Smooth muscle cell (in vitro differentiated cells): ENCODE results near the gene GFRA4. TPM values are rescaled to one million over a fixed set of nuclear protein-coding genes. Genes with fewer than 3 reads are reported as not detected.

Source experiments
- DNase-seq: peaks from one replicate; lab custom pipeline; 2025; ENCODE audit not compliant: unreplicated experiment; lab: John Stamatoyannopoulos, UW
- H2AFZ ChIP-seq: fragments of 200-600 bp; sonication (generic); 2 replicates; pipeline ENCODE4 v1.6.0; 2016; ENCODE audit warnings: antibody characterized with exemption, low read depth, mild to moderate bottlenecking
- H3F3A ChIP-seq: fragments of 200-600 bp; sonication (generic); 2 replicates; pipeline ENCODE4 v1.6.0; 2017; ENCODE audit warnings: antibody characterized with exemption, low read depth
- H3K27ac ChIP-seq: fragments of 200-600 bp; sonication (generic); 2 replicates; pipeline ENCODE4 v1.5.1; 2016; ENCODE audit warnings: low read depth, mild to moderate bottlenecking
- H3K27me3 ChIP-seq: fragments of 200-600 bp; sonication (generic); 2 replicates; pipeline ENCODE4 v1.6.1; 2016; ENCODE audit warnings: low read depth, mild to moderate bottlenecking
- H3K36me3 ChIP-seq: fragments of 200-600 bp; sonication (generic); 2 replicates; pipeline ENCODE4 v1.5.1; 2016; ENCODE audit warnings: low read depth
- H3K4me1 ChIP-seq: fragments of 200-600 bp; sonication (generic); 2 replicates; pipeline ENCODE4 v1.5.1; 2016; ENCODE audit warnings: low read depth
- H3K4me2 ChIP-seq: fragments of 200-600 bp; sonication (generic); 2 replicates; pipeline ENCODE4 v1.6.0; 2016; ENCODE audit warnings: mild to moderate bottlenecking
- H3K4me3 ChIP-seq: fragments of 200-600 bp; sonication (generic); 2 replicates; pipeline ENCODE4 v1.5.1; 2016; ENCODE audit warnings: mild to moderate bottlenecking
- H3K79me2 ChIP-seq: fragments of 200-600 bp; sonication (generic); 2 replicates; pipeline ENCODE4 v1.6.0; 2016; ENCODE audit warnings: low read depth, mild to moderate bottlenecking
- H3K9ac ChIP-seq: fragments of 200-600 bp; sonication (generic); 2 replicates; pipeline ENCODE4 v1.6.0; 2016; ENCODE audit warnings: low read depth
- H3K9me3 ChIP-seq: fragments of 200-600 bp; sonication (generic); replicated peaks from 2 replicates; pipeline ENCODE4 v1.5.1; 2016; ENCODE audit warnings: low read depth
- H4K20me1 ChIP-seq: fragments of 200-600 bp; sonication (generic); 2 replicates; pipeline ENCODE4 v1.6.0; 2016; ENCODE audit warnings: low read depth
- CTCF ChIP-seq: fragments of 200-600 bp; sonication (generic); IDR thresholded peaks from 2 replicates; pipeline ENCODE4 v1.5.1; 2017; ENCODE audit warnings: borderline replicate concordance, mild to moderate bottlenecking, antibody characterized with exemption; ENCODE audit not compliant: insufficient read depth, poor library complexity, severe bottlenecking
- WGBS: methylation state at CpG from one replicate; pipeline ENCODE4 v1.1.7; 2016; ENCODE audit warnings: low lambda C conversion rate; 5-methylcytosine and 5-hydroxymethylcytosine counted together
- polyA plus RNA-seq: library from polyadenylated mRNA; unstranded; fragments of >200 nt; fragmentation: Nextera tagmentation; extraction: Ambion mirVana; gene quantifications from 2 replicates; pipeline ENCODE4 v1.2.1, GENCODE V29; 2016
- total RNA-seq: library from RNA; depleted of rRNA; stranded (reverse); fragments of >200 nt; gene quantifications from 2 replicates; pipeline ENCODE4 v1.2.3, GENCODE V29; 2014

GFRA4 gene
- total RNA-seq (not detected in 2 replicates), polyA plus RNA-seq (not detected in 2 replicates)

GRCh38 chr20:3663031-3663701, at the start of gene GFRA4:
Gene GFRA4 (minus strand): TSS chr20:3663399. CDS start chr20:3663399, 0 bp downstream.
- no peaks in the 10 kb centered on the region for H3K4me1 ChIP-seq
- H3K27ac ChIP-seq: no peak within 1 kb of the TSS
- H3K36me3 ChIP-seq: no peaks in the 10 kb centered on the region
- 62% methylated on average over 19 of the region's 19 CpGs for WGBS
- H3K4me2 ChIP-seq: no peak within 1 kb of the TSS
- DNase-seq: no peak
- H4K20me1 ChIP-seq: no peaks in the 10 kb centered on the region
- no peaks in the 10 kb centered on the region for H3K9me3 ChIP-seq
- peaks cover 36% of the 10 kb centered on the region for H3K27me3 ChIP-seq
- no peaks in the 10 kb centered on the region for H3F3A ChIP-seq
- H3K9ac ChIP-seq: no peak within 1 kb of the TSS
- TF ChIP-seq CTCF: no peak
- no peak within 1 kb of the TSS for H2AFZ ChIP-seq
- no peak within 1 kb of the TSS for H3K4me3 ChIP-seq
- H3K79me2 ChIP-seq: no peaks in the 10 kb centered on the region

GRCh38 chr20:3712279-3712873, 49.2 kb upstream of the GFRA4 start, which contains the start of gene SIGLEC1:
Gene SIGLEC1 (minus strand): TSS chr20:3712600. CDS start chr20:3707128, 5,472 bp downstream.
- no peak within 1 kb of the TSS for H3K27ac ChIP-seq
- H3K9me3 ChIP-seq: no peaks in the 10 kb centered on the region
- no peaks in the 10 kb centered on the region for H3K27me3 ChIP-seq
- H3K79me2 ChIP-seq: no peaks in the 10 kb centered on the region
- H2AFZ ChIP-seq: no peak within 1 kb of the TSS
- no peak for DNase-seq
- H3K4me2 ChIP-seq: no peak within 1 kb of the TSS
- no peak within 1 kb of the TSS for H3K4me3 ChIP-seq
- WGBS: 89% methylated on average over 13 of the region's 15 CpGs
- H3K36me3 ChIP-seq: no peaks in the 10 kb centered on the region
- no peaks in the 10 kb centered on the region for H3K4me1 ChIP-seq
- H3F3A ChIP-seq: no peaks in the 10 kb centered on the region
- TF ChIP-seq CTCF: no peak
- no peak within 1 kb of the TSS for H3K9ac ChIP-seq
- no peaks in the 10 kb centered on the region for H4K20me1 ChIP-seq

- Histone ChIP-seq H3F3A (no peaks in the 10 kb centered on the region), H3K9ac (no peak overlapping the region)
- 92% methylated on average over 4 of the region's 4 CpGs for WGBS
Measured at GRCh38 chr20:3711484-3711941, 48.3 kb upstream of the GFRA4 start.

More at GRCh38 chr20:3711484-3711941, 48.3 kb upstream of the GFRA4 start:
- Histone ChIP-seq H3K36me3 (no peaks in the 10 kb centered on the region), H4K20me1 (no peaks in the 10 kb centered on the region), H3K4me3 (no peak overlapping the region), H3K79me2 (no peaks in the 10 kb centered on the region), H3K4me2 (no peak overlapping the region), H3K9me3 (no peaks in the 10 kb centered on the region), H3K4me1 (no peaks in the 10 kb centered on the region), H3K27ac (no peak overlapping the region), H3K27me3 (no peaks in the 10 kb centered on the region), H2AFZ (no peak overlapping the region)
- no peak for DNase-seq
- no peak for TF ChIP-seq CTCF
